Esophagus (tissue), 2 donors: ENCODE data around the gene LRRC59. TPM values are rescaled to one million over a fixed set of nuclear protein-coding genes. Genes with fewer than 3 reads are reported as not detected.

ENCODE experiments used
- H3K27ac ChIP-seq, 2 donors: one replicate each; pipeline ENCODE4 v1.5.1; 2013; ENCODE audit warnings: low read depth in 2 of 2, mild to moderate bottlenecking in 2 of 2, inconsistent platforms in 1 of 2, low read length in 1 of 2, moderate library complexity in 1 of 2
- H3K27me3 ChIP-seq, 2 donors: one replicate each; pipeline ENCODE4 v1.6.1; 2013; ENCODE audit warnings: low read length in 2 of 2, control low read depth in 1 of 2, mild to moderate bottlenecking in 1 of 2; ENCODE audit not compliant: insufficient read depth in 2 of 2, control insufficient read depth in 1 of 2
- H3K36me3 ChIP-seq, 2 donors: one replicate each; pipeline ENCODE4 v1.6.1; 2013; ENCODE audit warnings: low read length in 1 of 2; ENCODE audit not compliant: control insufficient read depth in 2 of 2, insufficient read depth in 2 of 2
- H3K4me1 ChIP-seq, 2 donors: one replicate each; pipeline ENCODE4 v1.6.1; 2013; ENCODE audit warnings: low read length in 1 of 2; ENCODE audit not compliant: control insufficient read depth in 2 of 2, insufficient read depth in 2 of 2
- H3K4me3 ChIP-seq, 2 donors: one replicate each; pipeline ENCODE4 v1.5.1; 2013; ENCODE audit warnings: low read length in 2 of 2, mild to moderate bottlenecking in 2 of 2, low read depth in 1 of 2, moderate library complexity in 1 of 2
- H3K9me3 ChIP-seq, 2 donors: one replicate each; pipeline ENCODE4 v1.6.1; 2013; ENCODE audit warnings: mild to moderate bottlenecking in 2 of 2, low read depth in 1 of 2, low read length in 1 of 2, moderate library complexity in 1 of 2; ENCODE audit not compliant: control insufficient read depth in 2 of 2, insufficient read depth in 1 of 2
- WGBS, 2 donors: extraction: QIAGEN DNeasy Blood & Tissue Kit; methylation state at CpG; one replicate each; pipeline ENCODE4 v1.1.7; 2013; 5-methylcytosine and 5-hydroxymethylcytosine counted together
- polyA plus RNA-seq, 2 donors: library from polyadenylated mRNA; stranded (reverse); fragments of 200-250 nt; gene quantifications; one replicate each; pipeline ENCODE4 v1.2.3, GENCODE V29; 2013
- donor health status: healthy with polysubstance abuse.
- donor health status: Bipolar disorder and iron deficiency.

LRRC59 gene
- polyA plus RNA-seq, 2 donors: 18.7 to 52.1 TPM

DNA sequence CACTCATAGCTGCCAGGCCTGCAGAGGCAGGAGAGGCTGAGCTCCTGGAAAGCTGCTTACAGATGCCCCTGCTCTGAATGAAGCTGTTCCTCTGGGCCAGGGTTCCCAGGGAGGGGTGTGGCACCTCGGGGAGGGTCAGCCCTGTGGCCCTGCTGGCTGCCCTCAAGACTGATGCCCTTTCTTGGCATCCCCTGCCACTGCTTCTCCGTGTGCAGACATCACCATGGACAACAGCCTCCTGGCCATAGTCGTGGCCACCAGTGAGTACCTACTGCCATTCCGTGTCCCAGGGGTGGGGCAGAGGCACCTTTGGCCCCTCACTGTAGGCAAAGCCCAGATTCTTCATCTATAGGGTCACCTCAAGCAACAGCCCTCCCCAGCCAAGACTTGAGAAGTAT is 33.3 kb downstream of the LRRC59 start:
- Histone ChIP-seq H3K27ac (no peak overlapping the region), H3K9me3 (no peaks in the 10 kb centered on the region), H3K4me1 (no peaks in the 10 kb centered on the region), H3K36me3 (peaks cover 16 to 37% of the 10 kb centered on the region in 2 donors), H3K4me3 (no peak overlapping the region), H3K27me3 (no peaks in the 10 kb centered on the region)
- WGBS, 2 donors: 47 to 52% methylated on average over 4 of the region's 4 CpGs

DNA sequence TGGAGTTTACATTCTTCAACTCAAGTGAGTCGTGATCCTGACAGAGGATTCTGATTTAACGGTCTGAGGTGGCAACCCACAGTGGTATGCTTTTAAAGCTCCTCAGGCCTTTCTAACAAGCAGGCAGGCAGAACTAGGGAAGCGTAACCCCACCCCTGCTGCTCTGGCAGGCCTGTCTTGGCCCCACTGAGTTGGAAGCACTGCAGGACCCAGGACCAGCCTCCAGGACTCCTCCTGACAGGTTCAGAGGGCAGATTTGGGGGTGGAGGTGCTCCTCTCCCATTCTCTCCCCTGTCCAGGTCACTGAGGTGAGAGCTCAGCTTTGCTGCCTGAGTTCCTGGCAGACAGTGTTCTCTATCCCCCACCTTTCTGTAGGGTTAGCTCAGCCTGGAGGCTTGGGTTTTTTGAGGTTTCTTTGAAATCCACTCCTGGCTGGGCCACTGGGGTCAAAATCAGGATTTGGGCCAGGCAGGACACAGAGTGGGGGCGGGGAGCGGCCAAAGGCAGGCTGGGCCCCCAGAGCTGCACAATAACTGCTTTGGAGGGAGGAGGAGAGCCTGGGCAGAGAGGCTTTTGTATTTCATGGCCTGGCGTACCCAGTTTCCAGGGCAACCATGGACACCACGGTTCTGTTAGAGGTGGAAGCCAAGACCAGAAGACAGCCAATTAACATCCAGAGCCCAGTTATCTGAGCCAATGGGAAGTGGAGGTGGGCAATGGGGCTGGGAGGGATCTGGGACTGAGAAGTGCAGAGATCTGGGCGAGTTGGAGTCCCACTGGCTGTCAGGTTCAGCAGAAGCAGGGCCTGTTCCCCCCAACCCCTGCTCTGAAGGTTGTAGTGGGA is 33.9 kb downstream of the LRRC59 start:
- Histone ChIP-seq H3K36me3 (peaks cover 16 to 42% of the 10 kb centered on the region in 2 donors), H3K27me3 (no peaks in the 10 kb centered on the region), H3K27ac (no peak overlapping the region), H3K4me3 (no peak overlapping the region), H3K9me3 (no peaks in the 10 kb centered on the region), H3K4me1 (no peaks in the 10 kb centered on the region)
- 52 to 53% methylated on average over 8 of the region's 8 CpGs for WGBS, 2 donors

DNA sequence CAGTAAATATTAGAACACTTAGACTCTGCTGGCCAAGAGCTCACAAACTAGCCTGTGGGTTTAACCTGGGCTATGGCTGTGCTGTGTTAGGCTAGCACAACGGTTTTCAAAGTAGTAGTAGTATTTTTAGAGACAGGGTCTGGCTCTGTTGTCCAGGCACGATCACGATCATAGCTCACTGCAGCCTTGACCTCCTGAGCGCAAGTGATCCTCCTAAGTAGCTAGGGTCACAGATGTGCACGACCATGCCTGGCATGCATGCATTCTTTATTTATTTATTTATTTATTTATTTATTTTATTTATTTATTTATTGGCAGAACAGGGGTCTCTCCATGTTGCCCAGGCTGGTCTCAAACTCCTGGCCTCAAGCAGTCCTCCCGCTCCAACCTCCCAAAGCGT is 34.7 kb downstream of the LRRC59 start:
- Histone ChIP-seq H3K4me3 (no peak overlapping the region), H3K4me1 (no peaks in the 10 kb centered on the region), H3K36me3 (peaks cover 16 to 43% of the 10 kb centered on the region in 2 donors), H3K27me3 (no peaks in the 10 kb centered on the region), H3K27ac (no peak overlapping the region), H3K9me3 (no peaks in the 10 kb centered on the region)
- 71 to 75% methylated on average over 7 of the region's 7 CpGs for WGBS, 2 donors

DNA sequence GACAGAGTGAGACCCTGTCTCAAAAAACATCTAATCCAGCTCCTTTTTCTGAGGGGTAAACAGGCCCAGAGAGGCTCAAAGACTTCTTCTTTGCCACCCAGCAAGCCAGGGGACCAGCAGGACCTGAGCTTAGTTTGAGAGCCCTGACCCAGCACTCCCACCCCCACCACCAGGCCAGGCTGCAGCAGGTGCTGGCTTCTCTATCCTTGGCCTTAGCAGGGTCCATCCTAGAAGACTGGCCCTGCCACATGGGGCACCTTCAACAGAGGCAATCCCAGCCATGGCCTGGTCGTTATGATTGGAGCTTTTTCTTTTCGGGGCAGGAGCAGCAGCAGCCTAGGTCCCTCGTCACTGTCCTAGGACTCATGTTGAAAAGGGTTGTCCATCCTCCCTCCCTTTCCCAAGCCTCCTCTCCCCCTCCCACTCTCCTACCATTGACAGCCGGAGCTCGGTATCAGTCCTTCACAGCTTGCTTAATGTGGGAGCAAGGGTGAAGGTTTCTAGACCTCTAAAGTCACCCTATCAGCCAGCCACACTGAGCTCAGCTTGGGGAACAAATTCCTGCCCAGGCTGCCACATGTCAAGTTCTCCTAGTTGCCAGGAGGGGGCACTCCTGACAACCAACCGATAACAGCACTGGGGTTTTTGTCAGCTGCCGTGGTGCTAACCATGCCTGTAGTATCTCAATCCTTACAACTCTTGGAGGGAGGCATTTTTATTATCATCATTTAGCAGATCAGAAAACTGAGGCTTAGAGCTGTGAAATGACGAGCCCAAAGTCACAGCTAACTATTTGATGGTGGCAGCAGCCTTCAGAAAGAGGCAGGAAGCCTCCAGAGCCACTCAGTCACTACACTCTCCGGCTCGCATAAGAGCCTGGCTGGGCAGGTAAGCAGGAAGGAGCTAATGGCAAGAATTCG is 35.5 kb downstream of the LRRC59 start:
- Histone ChIP-seq H3K36me3 (peaks cover 14 to 41% of the 10 kb centered on the region in 2 donors), H3K4me1 (no peaks in the 10 kb centered on the region), H3K9me3 (no peaks in the 10 kb centered on the region), H3K4me3 (no peak overlapping the region), H3K27me3 (no peaks in the 10 kb centered on the region), H3K27ac (peak overlapping the region in 1 of 2 donors; percentile 53)
- WGBS, 2 donors: 30 to 31% methylated on average over 11 of the region's 11 CpGs

DNA sequence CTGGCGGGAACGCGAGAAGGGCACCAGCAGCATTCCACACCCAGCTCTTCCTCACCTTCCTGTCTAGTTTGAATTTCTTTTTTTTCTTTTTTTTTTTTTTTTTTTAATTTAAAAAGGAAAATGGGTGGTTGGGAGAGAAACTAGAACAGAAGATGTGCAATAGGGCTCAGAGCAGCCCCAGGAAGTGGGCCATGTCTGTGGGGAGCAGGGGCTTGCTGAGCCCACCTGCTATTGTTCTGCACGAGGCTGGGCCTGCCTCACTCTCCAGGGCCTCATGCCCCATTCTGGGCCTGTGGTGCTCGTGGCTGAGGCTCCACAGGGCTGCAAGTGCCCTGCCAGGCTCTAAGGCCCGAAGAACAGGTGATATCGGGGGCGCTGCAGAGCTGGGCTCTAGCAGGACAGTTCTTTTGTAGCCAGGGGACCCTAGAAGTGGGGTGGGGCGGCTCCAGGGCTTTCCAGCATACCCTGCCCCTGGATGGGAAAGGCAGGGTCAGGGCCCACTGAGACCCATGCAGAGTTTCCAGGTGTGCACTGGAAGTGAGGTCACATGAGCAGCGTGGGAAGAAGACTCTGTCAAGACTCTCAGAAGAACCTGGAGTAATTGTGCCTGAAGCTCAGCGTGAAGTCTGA is 36.7 kb downstream of the LRRC59 start:
- Histone ChIP-seq H3K27me3 (no peaks in the 10 kb centered on the region), H3K27ac (no peak overlapping the region), H3K4me3 (no peak overlapping the region), H3K36me3 (peaks cover 22 to 42% of the 10 kb centered on the region in 2 donors), H3K9me3 (no peaks in the 10 kb centered on the region), H3K4me1 (no peaks in the 10 kb centered on the region)
- WGBS, 2 donors: 79 to 82% methylated on average over 11 of the region's 11 CpGs

DNA sequence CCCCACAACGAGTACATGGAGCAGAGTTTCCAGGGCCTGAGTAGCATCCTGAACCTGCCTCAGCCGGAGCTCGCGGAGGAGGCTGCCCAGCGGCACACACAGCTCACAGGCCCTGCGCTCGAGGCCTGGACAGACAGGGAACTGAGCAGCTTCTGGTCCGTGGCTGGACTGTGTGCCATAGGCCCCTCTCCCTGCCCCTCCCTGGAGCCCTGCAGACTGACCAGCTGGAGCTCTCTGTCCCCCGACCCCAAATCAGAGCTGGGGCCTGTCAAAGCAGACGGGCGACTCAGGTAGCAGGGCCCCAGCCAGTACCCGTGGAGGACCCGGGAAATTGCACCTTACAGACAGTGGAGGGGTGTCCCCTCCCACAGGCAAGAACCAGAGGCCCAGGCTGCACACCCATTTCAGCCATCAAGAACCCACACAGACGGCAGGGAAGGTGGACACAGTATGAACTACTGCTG is 37.3 kb downstream of the LRRC59 start:
- WGBS, 2 donors: 77 to 86% methylated on average over 13 to 14 of the region's 14 CpGs
- H3K4me3 ChIP-seq: no peak overlapping the region
- H3K27ac ChIP-seq: no peak overlapping the region
- H3K9me3 ChIP-seq: no peaks in the 10 kb centered on the region
- no peaks in the 10 kb centered on the region for H3K27me3 ChIP-seq
- H3K36me3 ChIP-seq: peaks cover 22 to 46% of the 10 kb centered on the region in 2 donors
- H3K4me1 ChIP-seq: no peaks in the 10 kb centered on the region

DNA sequence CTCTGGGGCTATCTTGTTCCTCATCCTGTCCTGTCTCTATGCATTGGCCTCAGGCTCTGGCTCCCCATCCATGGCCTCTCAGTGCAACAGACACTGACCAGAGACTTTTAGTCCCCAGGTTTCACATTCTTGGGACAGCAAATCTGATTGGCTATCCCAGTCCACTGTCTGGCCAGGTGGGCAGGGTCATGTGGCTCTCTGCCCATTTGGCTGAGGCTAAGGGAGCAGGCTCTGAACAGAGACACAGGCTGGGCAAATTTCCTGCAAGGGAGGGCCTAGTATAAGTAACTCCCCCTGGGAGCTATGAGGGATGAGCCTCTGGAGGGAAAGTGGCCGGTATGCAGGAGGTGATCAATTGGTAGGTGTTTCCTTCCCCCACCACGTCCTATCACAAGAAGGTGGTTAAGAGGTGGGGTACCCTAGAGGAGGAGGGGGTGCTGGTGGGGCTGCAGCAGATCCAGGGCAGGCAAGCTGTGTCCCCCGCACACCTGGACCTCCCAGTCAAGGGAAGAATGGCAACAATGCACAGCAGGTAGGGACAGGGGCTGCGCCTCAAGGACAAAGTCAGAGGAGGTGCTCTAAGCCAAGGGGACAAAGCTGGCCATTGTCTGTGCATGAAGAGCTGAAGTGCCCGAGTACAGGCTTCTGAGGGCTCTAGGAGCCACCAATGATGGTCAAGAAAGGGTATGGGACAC is 38.2 kb downstream of the LRRC59 start:
- no peak overlapping the region for H3K4me3 ChIP-seq
- 71 to 75% methylated on average over 5 of the region's 5 CpGs for WGBS, 2 donors
- H3K4me1 ChIP-seq: no peaks in the 10 kb centered on the region
- no peaks in the 10 kb centered on the region for H3K27me3 ChIP-seq
- peaks cover 24 to 49% of the 10 kb centered on the region in 2 donors for H3K36me3 ChIP-seq
- H3K9me3 ChIP-seq: no peaks in the 10 kb centered on the region
- H3K27ac ChIP-seq: no peak overlapping the region

DNA sequence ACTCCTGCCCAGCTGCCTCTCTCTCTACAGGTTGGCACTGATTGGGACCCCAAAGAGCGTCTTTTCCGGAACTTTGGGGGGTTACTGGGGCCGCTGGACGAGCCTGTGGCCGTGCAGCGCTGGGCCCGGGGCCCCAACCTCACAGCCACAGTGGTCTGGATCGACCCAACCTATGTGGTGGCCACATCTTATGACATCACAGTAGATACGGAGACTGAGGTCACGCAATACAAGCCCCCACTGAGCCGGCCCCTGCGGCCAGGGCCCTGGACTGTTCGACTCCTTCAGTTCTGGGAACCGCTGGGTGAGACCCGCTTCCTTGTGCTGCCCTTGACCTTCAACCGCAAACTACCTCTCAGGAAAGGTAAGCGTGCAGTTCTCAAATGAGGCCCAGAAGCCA is 39.1 kb downstream of the LRRC59 start:
- H3K36me3 ChIP-seq: peaks cover 27 to 51% of the 10 kb centered on the region in 2 donors
- no peaks in the 10 kb centered on the region for H3K9me3 ChIP-seq
- WGBS, 2 donors: 93 to 96% methylated on average over 17 of the region's 17 CpGs
- H3K27me3 ChIP-seq: no peaks in the 10 kb centered on the region
- no peak overlapping the region for H3K27ac ChIP-seq
- no peaks in the 10 kb centered on the region for H3K4me1 ChIP-seq
- no peak overlapping the region for H3K4me3 ChIP-seq
